Amniotic stem cell (primary cell): Measurements from ENCODE around the gene ZAR1L.

Experiments used
- DNase-seq: peaks from one replicate; lab custom pipeline; 2025; lab: John Stamatoyannopoulos, UW

The ZAR1L gene

DNA sequence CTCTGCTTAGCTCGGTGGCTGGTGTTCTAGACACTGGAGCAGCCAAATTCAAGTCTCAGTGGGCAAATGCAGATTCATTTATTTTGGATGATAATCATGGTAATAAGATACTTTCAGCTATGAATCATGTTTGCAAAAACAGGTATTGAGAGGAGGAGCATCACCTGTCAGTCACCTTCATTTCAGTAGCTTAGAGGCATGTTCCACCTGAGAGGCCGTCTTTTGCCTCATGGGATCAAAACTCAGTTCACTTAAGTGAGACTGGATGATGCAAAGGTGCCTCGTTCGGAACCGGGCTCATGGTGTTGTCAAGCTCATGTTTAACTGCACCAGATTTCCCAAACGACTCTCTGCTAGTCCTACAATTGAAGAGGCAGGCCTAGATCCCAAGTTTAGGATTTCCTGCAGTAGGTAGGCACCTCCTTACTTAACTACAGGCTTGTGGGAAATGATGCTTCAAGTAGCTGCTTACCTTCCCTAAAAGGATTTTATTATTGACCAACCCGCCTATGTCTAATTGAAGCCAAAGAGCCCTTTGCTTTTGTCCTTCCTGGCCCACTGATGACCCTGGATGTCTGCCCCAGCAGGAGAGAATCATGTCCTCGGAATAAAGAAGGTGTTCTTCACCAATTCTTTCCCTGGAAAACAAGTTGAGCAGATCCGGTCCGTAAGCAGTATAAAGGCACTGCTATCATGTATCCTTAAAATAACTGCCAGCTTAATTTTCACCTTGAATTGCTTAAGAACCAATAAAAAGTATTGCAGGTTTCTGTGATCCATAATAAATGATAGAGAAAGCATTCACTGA, 60.0 kb downstream of the ZAR1L start:
- DNase-seq = no peak

DNA sequence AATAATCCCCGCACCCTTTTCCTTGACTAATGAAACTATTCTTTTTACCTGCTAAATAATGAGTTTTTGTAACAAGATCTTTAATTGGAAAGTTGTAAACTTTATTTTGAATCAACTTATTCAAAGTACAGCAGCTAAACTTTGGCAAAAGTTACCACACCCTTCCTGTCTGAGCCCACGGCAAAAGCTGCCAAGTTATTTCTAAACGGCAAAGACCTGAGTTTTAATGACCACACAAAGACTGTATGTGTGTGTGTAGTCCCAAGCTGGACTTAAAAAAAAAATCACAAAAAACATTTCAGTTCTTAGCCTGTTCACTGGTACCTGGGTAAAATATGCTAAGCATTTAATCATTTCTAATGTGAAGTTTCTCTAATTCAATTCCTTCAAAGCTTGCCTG, 60.7 kb downstream of the ZAR1L start:
- DNase-seq = no peak

DNA sequence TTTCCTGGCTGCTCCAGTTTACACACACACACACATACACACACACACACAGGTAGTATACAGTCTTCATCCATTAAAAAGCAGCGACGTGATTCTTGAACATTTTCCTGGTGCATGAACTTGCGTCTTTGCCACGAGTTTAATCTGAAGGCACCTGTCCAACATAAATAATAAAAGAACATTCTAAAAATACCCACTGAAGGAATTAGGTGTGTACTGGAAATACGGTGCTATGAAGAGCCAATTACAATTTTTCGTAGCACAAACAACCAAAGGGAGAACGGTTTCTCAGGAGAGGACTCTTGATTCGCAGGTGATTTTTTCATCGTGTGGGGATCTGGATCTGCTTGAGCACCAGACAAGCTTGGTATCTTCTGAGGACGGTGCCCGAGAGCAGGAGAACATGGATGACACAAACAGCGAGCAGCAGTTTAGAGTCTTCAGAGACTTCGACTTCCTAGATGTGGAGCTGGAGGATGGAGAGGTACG, 61.2 kb downstream of the ZAR1L start:
- DNase-seq = no peak
